Hepatocyte (in vitro differentiated cells): ENCODE results near the gene PLAC8. TPM values are rescaled to one million over a fixed set of nuclear protein-coding genes. Genes with fewer than 3 reads are reported as not detected.
"Not testable (repeated sequence)": the region's sequence is repeated elsewhere in the genome, so short reads cannot be mapped to it uniquely, and the experiment has no call there.

ENCODE experiments used
- DNase-seq: peaks from one replicate; pipeline ENCODE4 v3.0.0-alpha.2; 2016; ENCODE audit warnings: low spot score
- H2AFZ ChIP-seq: fragments of 200-600 bp; sonication (generic); 2 replicates; pipeline ENCODE4 v1.6.0; 2016; ENCODE audit warnings: antibody characterized with exemption, mild to moderate bottlenecking
- H3K27ac ChIP-seq: fragments of 200-600 bp; sonication (generic); 2 replicates; pipeline ENCODE4 v1.5.1; 2016; ENCODE audit warnings: mild to moderate bottlenecking
- H3K27me3 ChIP-seq: fragments of 200-600 bp; sonication (generic); 2 replicates; pipeline ENCODE4 v1.6.1; 2016
- H3K36me3 ChIP-seq: fragments of 200-600 bp; sonication (generic); replicated peaks from 2 replicates; pipeline ENCODE4 v1.5.1; 2016; ENCODE audit warnings: low read depth; ENCODE audit not compliant: insufficient read depth
- H3K4me1 ChIP-seq: fragments of 200-600 bp; sonication (generic); 2 replicates; pipeline ENCODE4 v1.5.1; 2016; ENCODE audit warnings: mild to moderate bottlenecking, moderate library complexity; ENCODE audit not compliant: insufficient read depth
- H3K4me2 ChIP-seq: fragments of 200-600 bp; sonication (generic); 2 replicates; pipeline ENCODE4 v1.6.0; 2016
- H3K4me3 ChIP-seq: fragments of 200-600 bp; sonication (generic); 2 replicates; pipeline ENCODE4 v1.5.1; 2016; ENCODE audit warnings: mild to moderate bottlenecking
- H3K79me2 ChIP-seq: fragments of 200-600 bp; sonication (generic); 2 replicates; pipeline ENCODE4 v1.6.0; 2017; ENCODE audit warnings: mild to moderate bottlenecking
- H3K9me2 ChIP-seq: fragments of 200-600 bp; sonication (generic); replicated peaks from 2 replicates; pipeline ENCODE4 v1.6.0; 2017; ENCODE audit warnings: mild to moderate bottlenecking; ENCODE audit not compliant: insufficient read depth
- H3K9me3 ChIP-seq: fragments of 200-600 bp; sonication (generic); 2 replicates; pipeline ENCODE4 v1.5.1; 2016; ENCODE audit warnings: low read depth, mild to moderate bottlenecking
- H4K20me1 ChIP-seq: fragments of 200-600 bp; sonication (generic); 2 replicates; pipeline ENCODE4 v1.6.0; 2016; ENCODE audit warnings: mild to moderate bottlenecking; ENCODE audit not compliant: insufficient read depth, poor library complexity, severe bottlenecking
- CTCF ChIP-seq: fragments of 200-600 bp; sonication (generic); IDR thresholded peaks from 2 replicates; pipeline ENCODE4 v1.5.1; 2016; ENCODE audit warnings: antibody characterized with exemption, mild to moderate bottlenecking; ENCODE audit not compliant: poor library complexity
- EZH2 ChIP-seq: fragments of 200-600 bp; sonication (generic); IDR thresholded peaks from 2 replicates; pipeline ENCODE4 v1.6.1; 2016; ENCODE audit warnings: antibody characterized with exemption, mild to moderate bottlenecking, borderline replicate concordance
- EZH2phosphoT487 ChIP-seq: fragments of 200-600 bp; sonication (generic); IDR thresholded peaks from one replicate; pipeline ENCODE4 v1.6.1; 2018; ENCODE audit warnings: antibody characterized with exemption, mild to moderate bottlenecking, low read depth, moderate library complexity; ENCODE audit not compliant: unreplicated experiment, severe bottlenecking
- WGBS: methylation state at CpG from one replicate; pipeline ENCODE4 v1.1.6; 2016; ENCODE audit warnings: low lambda C conversion rate; ENCODE audit errors: missing lambda C conversion rate; 5-methylcytosine and 5-hydroxymethylcytosine counted together
- polyA plus RNA-seq: library from polyadenylated mRNA; unstranded; fragments of >200 nt; fragmentation: Nextera tagmentation; extraction: Ambion mirVana; gene quantifications from 2 replicates; pipeline ENCODE4 v1.2.1, GENCODE V29; 2016
- total RNA-seq: library from RNA; depleted of rRNA; stranded (reverse); fragments of >200 nt; gene quantifications from 2 replicates; pipeline ENCODE4 v1.2.3, GENCODE V29; 2014

Gene PLAC8
- total and polyA plus RNA-seq, 2 experiments from 2014 or later, result 14.2 to 16.6 TPM

- no peak for TF ChIP-seq CTCF
- TF ChIP-seq EZH2, result no peak
- TF ChIP-seq EZH2phosphoT487, result no peak
- Histone ChIP-seq H3K9me2 (no peaks in the 10 kb centered on the region), H3K4me3 (no peak overlapping the region), H3K4me2 (no peak overlapping the region), H3K9me3 (no peaks in the 10 kb centered on the region), H3K27me3 (no peaks in the 10 kb centered on the region), H2AFZ (no peak overlapping the region), H3K27ac (no peak overlapping the region), H3K4me1 (no peaks in the 10 kb centered on the region), H4K20me1 (no peaks in the 10 kb centered on the region), H3K36me3 (no peaks in the 10 kb centered on the region), H3K79me2 (no peaks in the 10 kb centered on the region)
- DNase-seq, result no peak
- 61% methylated on average over 6 of the region's 6 CpGs for whole genome bisulfite sequencing
These were observed 21.4 kb downstream of the PLAC8 start for GRCh38 chr4:83093060-83093640.

- Histone ChIP-seq H3K27ac (no peak overlapping the region), H3K4me2 (no peak overlapping the region), H3K9me3 (no peaks in the 10 kb centered on the region), H4K20me1 (no peaks in the 10 kb centered on the region), H3K4me3 (no peak overlapping the region), H3K27me3 (no peaks in the 10 kb centered on the region), H2AFZ (no peak overlapping the region), H3K79me2 (no peaks in the 10 kb centered on the region), H3K4me1 (no peaks in the 10 kb centered on the region), H3K36me3 (no peaks in the 10 kb centered on the region), H3K9me2 (no peaks in the 10 kb centered on the region)
- TF ChIP-seq EZH2 (no peak), EZH2phosphoT487 (no peak), CTCF (no peak)
- no peak for DNase-seq
- WGBS, result 86% methylated on average over 2 of the region's 2 CpGs
These were observed 24.9 kb downstream of the PLAC8 start for GRCh38 chr4:83089410-83090157.

- DNase-seq, H3K9me3 ChIP-seq: not testable (repeated sequence)
- WGBS, result 84% methylated on average over 12 of the region's 12 CpGs
These were observed 29.6 kb downstream of the PLAC8 start for GRCh38 chr4:83084956-83085355.

DNA sequence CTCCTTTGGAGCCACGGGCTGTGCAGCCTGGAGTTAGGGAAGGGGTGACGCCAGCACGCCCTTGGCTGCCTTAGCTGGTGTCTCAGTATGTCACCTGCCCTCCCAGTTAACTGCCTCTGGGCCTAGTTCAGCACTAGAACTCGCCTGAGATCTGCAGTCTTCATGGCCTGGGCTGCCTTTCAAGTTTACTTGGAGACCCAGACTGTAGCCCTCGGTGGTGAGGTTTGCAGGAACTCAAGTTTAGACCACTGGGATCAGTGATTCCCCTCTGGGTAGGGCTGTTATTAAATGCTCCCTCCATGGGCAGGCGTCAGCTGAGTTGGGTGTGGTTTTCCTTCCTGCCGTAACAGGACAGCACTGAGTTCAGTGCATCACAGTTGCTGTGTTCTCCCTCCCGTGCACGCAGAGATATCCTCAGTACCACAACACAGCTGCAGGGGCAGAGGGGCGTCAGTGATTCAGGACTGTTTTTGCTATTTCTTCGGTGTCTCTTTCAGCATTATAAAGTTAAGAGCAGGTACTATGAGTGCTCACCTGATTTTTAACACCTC is 30.5 kb downstream of the PLAC8 start:
- no peaks in the 10 kb centered on the region for H3K9me3 ChIP-seq
- no peaks in the 10 kb centered on the region for H3K9me2 ChIP-seq
- no peak overlapping the region for H3K4me3 ChIP-seq
- H2AFZ ChIP-seq, result no peak overlapping the region
- no peaks in the 10 kb centered on the region for H4K20me1 ChIP-seq
- no peak overlapping the region for H3K27ac ChIP-seq
- no peak for DNase-seq
- TF ChIP-seq CTCF (no peak), EZH2phosphoT487 (no peak), EZH2 (no peak)
- no peaks in the 10 kb centered on the region for H3K27me3 ChIP-seq
- no peak overlapping the region for H3K4me2 ChIP-seq
- no peaks in the 10 kb centered on the region for H3K4me1 ChIP-seq
- H3K79me2 ChIP-seq, result no peaks in the 10 kb centered on the region
- WGBS, result 80% methylated on average over 11 of the region's 11 CpGs
- no peaks in the 10 kb centered on the region for H3K36me3 ChIP-seq

More at GRCh38 chr4:83084956-83085355, 29.6 kb downstream of the PLAC8 start:
- H3K9me2 ChIP-seq, H3K36me3 ChIP-seq, H3K79me2 ChIP-seq, H2AFZ ChIP-seq, H3K4me2 ChIP-seq, H3K27me3 ChIP-seq, H4K20me1 ChIP-seq, H3K27ac ChIP-seq, H3K4me3 ChIP-seq, H3K4me1 ChIP-seq: not testable (repeated sequence)
